Prostate gland (tissue), 2 donors: Measurements from ENCODE around the gene SEMA3G. TPM values are rescaled to one million over a fixed set of nuclear protein-coding genes. Genes with fewer than 3 reads are reported as not detected.

Experiments
- DNase-seq: peaks from one replicate; pipeline ENCODE4 v3.0.0-alpha.2; 2019; ENCODE audit warnings: low spot score
- H3K27ac ChIP-seq, 2 donors: fragments of 200-600 bp; sonication (generic); 2 replicates each; pipeline ENCODE4 v1.5.1; 2017 to 2019
- H3K27me3 ChIP-seq: fragments of 200-600 bp; sonication (generic); replicated peaks from 2 replicates; pipeline ENCODE4 v1.5.1; 2019; ENCODE audit not compliant: insufficient read depth
- H3K36me3 ChIP-seq, 2 donors: fragments of 200-600 bp; sonication (generic); 1 replicate in 1 of 2; 2 replicates in 1 of 2; pipeline versions ENCODE4 v1.5.1 to v1.8.1; 2017 to 2019
- H3K4me1 ChIP-seq: fragments of 200-600 bp; sonication (generic); replicated peaks from 2 replicates; pipeline ENCODE4 v1.5.1; 2019
- H3K4me3 ChIP-seq, 2 donors: fragments of 200-600 bp; sonication (generic); 2 replicates each; pipeline ENCODE4 v1.5.1; 2017 to 2019
- H3K9me3 ChIP-seq: fragments of 200-600 bp; sonication (generic); 2 replicates; pipeline ENCODE4 v1.5.1; 2017
- CTCF ChIP-seq, 4 experiments: fragments of 200-600 bp in 2 of 4; fragments of 450-650 bp in 2 of 4; sonication (generic) in 2 of 4; IDR thresholded peaks; 1 replicate in 3 of 4; 2 replicates in 1 of 4; pipeline ENCODE4 v1.5.1; 2016 to 2019; ENCODE audit warnings: antibody characterized with exemption in 4 of 4, mild to moderate bottlenecking in 2 of 4, moderate library complexity in 2 of 4
- POLR2A ChIP-seq: fragments of 450-650 bp; IDR thresholded peaks from one replicate; pipeline ENCODE4 v1.6.1; 2016; ENCODE audit warnings: antibody characterized with exemption, mild to moderate bottlenecking
- POLR2AphosphoS5 ChIP-seq: sonication (generic); formaldehyde crosslinking; IDR thresholded peaks from one replicate; pipeline ENCODE4 v1.6.1; 2017; ENCODE audit warnings: antibody characterized with exemption
- WGBS: methylation state at CpG from one replicate; pipeline ENCODE4 v1.1.5; 2018; 5-methylcytosine and 5-hydroxymethylcytosine counted together
- intact Hi-C: fragments of 100-400 bp; cut with DNase I; formaldehyde crosslinking; loops from one replicate; pipeline ENCODE4 v1.14.2; 2022
- total RNA-seq, 2 donors: library from RNA; depleted of rRNA; stranded (reverse); fragments of >200 nt; gene quantifications; one replicate each; pipeline ENCODE4 v1.1.0, GENCODE V29; 2016

Gene SEMA3G
- total RNA-seq, 2 donors from 2014 or later: 3.5 to 7.6 TPM

GRCh38 chr3:52415800-52416199 lies 29.1 kb downstream of the SEMA3G start:
- no peak overlapping the region for H3K27ac ChIP-seq
- H3K9me3 ChIP-seq: no peaks in the 10 kb centered on the region
- TF ChIP-seq POLR2A (no peak), CTCF (IDR thresholded peaks at IDR 0.05) (no peak), POLR2AphosphoS5 (peak; percentile 61)
- H3K4me1 ChIP-seq: peaks cover 14% of the 10 kb centered on the region
- H3K4me3 ChIP-seq: no peak overlapping the region
- no peaks in the 10 kb centered on the region for H3K36me3 ChIP-seq
- intact Hi-C loops: no loop called here
- no peaks in the 10 kb centered on the region for H3K27me3 ChIP-seq
- DNase-seq: no peak
- WGBS: 66% methylated on average over 3 of the region's 3 CpGs

DNA sequence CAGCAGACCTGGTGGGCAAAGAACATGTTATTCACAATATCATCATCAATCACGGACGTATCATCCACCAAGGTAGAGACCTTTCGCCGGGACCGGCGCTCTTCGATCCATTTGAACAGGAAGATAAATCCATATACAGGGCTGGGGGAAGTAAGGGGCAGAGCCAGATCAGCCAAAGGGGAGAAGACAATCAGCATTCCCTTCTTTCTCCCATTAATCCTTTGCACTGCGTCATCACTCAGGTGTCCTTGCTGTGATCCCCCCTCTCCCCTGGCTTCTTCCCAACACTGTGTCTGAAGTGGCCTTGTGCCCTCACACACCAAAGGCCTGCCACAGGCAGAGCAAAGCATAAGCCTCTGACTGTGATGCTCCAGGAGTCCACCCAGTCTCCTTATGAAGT lies 36.4 kb downstream of the SEMA3G start:
- no peak for DNase-seq
- H3K27ac ChIP-seq: no peak overlapping the region
- peaks cover 28% of the 10 kb centered on the region for H3K4me1 ChIP-seq
- H3K27me3 ChIP-seq: no peaks in the 10 kb centered on the region
- peaks cover 3 to 6% of the 10 kb centered on the region in 2 donors for H3K36me3 ChIP-seq
- TF ChIP-seq POLR2AphosphoS5: no peak
- intact Hi-C loops: no loop called here
- WGBS: 92% methylated on average over 8 of the region's 8 CpGs
- no peak overlapping the region for H3K4me3 ChIP-seq
- no peaks in the 10 kb centered on the region for H3K9me3 ChIP-seq

DNA sequence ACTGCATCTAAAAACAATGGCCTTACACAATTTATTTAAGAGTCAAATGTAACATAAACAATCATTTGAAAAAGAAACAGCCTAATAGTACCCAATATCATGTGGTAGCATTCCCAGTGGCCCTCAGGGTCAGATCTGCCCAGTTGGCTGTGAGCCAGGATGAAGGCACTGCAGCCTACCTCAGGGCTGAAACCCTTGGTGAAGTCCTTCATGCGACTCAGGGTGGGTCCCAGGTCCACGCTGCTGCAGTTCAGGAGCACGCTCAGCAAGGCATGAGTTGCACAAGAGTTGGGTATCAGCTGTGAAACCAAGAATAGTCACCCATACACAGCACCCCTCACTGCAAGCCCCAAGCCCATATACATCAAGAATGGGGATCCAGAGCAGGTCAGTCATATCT lies 37.1 kb downstream of the SEMA3G start:
- intact Hi-C loops: no loop called here
- WGBS: 85% methylated on average over 3 of the region's 3 CpGs

GRCh38 chr3:52406791-52407510 lies 38.0 kb downstream of the SEMA3G start:
- intact Hi-C loops: no loop called here
- H3K4me3 ChIP-seq: no peak overlapping the region
- H3K27ac ChIP-seq: no peak overlapping the region
- no peak for DNase-seq
- peaks cover 15 to 19% of the 10 kb centered on the region in 2 donors for H3K36me3 ChIP-seq
- whole genome bisulfite sequencing: 86% methylated on average over 20 of the region's 20 CpGs
- H3K9me3 ChIP-seq: no peaks in the 10 kb centered on the region
- H3K27me3 ChIP-seq: no peaks in the 10 kb centered on the region
- TF ChIP-seq POLR2AphosphoS5: no peak
- TF ChIP-seq CTCF (IDR thresholded peaks at IDR 0.05): no peak
- no peak for TF ChIP-seq POLR2A
- H3K4me1 ChIP-seq: peaks cover 22% of the 10 kb centered on the region

More for the DNA sequence above, 37.1 kb downstream of the SEMA3G start:
- DNase-seq: no peak
- H3K27me3 ChIP-seq: no peaks in the 10 kb centered on the region
- no peaks in the 10 kb centered on the region for H3K9me3 ChIP-seq
- H3K4me3 ChIP-seq: no peak overlapping the region
- no peak overlapping the region for H3K27ac ChIP-seq
- TF ChIP-seq POLR2AphosphoS5 (no peak), CTCF (IDR thresholded peaks at IDR 0.05) (no peak), POLR2A (no peak)
- H3K4me1 ChIP-seq: peaks cover 28% of the 10 kb centered on the region
- H3K36me3 ChIP-seq: peaks cover 9 to 13% of the 10 kb centered on the region in 2 donors

GRCh38 chr3:52406231-52406661 lies 38.7 kb downstream of the SEMA3G start:
- H3K4me1 ChIP-seq: peaks cover 17% of the 10 kb centered on the region
- 66% methylated on average over 11 of the region's 11 CpGs for WGBS
- no peaks in the 10 kb centered on the region for H3K9me3 ChIP-seq
- H3K4me3 ChIP-seq: no peak overlapping the region
- no peak overlapping the region for H3K27ac ChIP-seq
- intact Hi-C loops: no loop called here
- H3K27me3 ChIP-seq: no peaks in the 10 kb centered on the region
- peaks cover 18 to 19% of the 10 kb centered on the region in 2 donors for H3K36me3 ChIP-seq
- peak; percentile 59 for DNase-seq
- peak; percentile 5 for TF ChIP-seq POLR2AphosphoS5
- TF ChIP-seq POLR2A: no peak

GRCh38 chr3:52405601-52406110 lies 39.2 kb downstream of the SEMA3G start:
- intact Hi-C loops: no loop called here
- H3K27ac ChIP-seq: no peak overlapping the region
- H3K4me3 ChIP-seq: no peak overlapping the region
- peaks cover 17% of the 10 kb centered on the region for H3K4me1 ChIP-seq
- 82% methylated on average over 4 of the region's 4 CpGs for WGBS
- TF ChIP-seq CTCF (IDR thresholded peaks at IDR 0.05): no peak
- no peak for TF ChIP-seq POLR2AphosphoS5
- no peak for TF ChIP-seq POLR2A
- DNase-seq: no peak
- H3K36me3 ChIP-seq: peaks cover 19 to 20% of the 10 kb centered on the region in 2 donors
- H3K9me3 ChIP-seq: no peaks in the 10 kb centered on the region
- H3K27me3 ChIP-seq: no peaks in the 10 kb centered on the region
